BLaER1 (cell line): ENCODE data around the gene GALK2.

Experiments used
- H3K27ac ChIP-seq: shearing (Covaris generic); formaldehyde crosslinking; 2 replicates; pipeline ENCODE4 v1.8.1; 2022
- H3K27me3 ChIP-seq: shearing (Covaris generic); formaldehyde crosslinking; 2 replicates; pipeline ENCODE4 v1.8.1; 2022
- H3K36me3 ChIP-seq: shearing (Covaris generic); formaldehyde crosslinking; 2 replicates; pipeline ENCODE4 v1.8.1; 2022
- H3K4me1 ChIP-seq: shearing (Covaris generic); formaldehyde crosslinking; 2 replicates; pipeline ENCODE4 v1.8.1; 2022
- H3K4me2 ChIP-seq: shearing (Covaris generic); formaldehyde crosslinking; 2 replicates; pipeline ENCODE4 v1.8.1; 2022
- H3K4me3 ChIP-seq: shearing (Covaris generic); formaldehyde crosslinking; 2 replicates; pipeline ENCODE4 v1.8.1; 2022
- H3K9ac ChIP-seq: shearing (Covaris generic); formaldehyde crosslinking; 2 replicates; pipeline ENCODE4 v1.8.1; 2022
- H3K9me3 ChIP-seq: shearing (Covaris generic); formaldehyde crosslinking; 2 replicates; pipeline ENCODE4 v1.8.1; 2022
- H4K20me1 ChIP-seq: shearing (Covaris generic); formaldehyde crosslinking; 2 replicates; pipeline ENCODE4 v1.8.1; 2022
- Cebpa-rat ChIP-seq: shearing (Covaris generic); IDR thresholded peaks from 2 replicates; pipeline ENCODE4 v1.8.1; 2022

The GALK2 gene

DNA sequence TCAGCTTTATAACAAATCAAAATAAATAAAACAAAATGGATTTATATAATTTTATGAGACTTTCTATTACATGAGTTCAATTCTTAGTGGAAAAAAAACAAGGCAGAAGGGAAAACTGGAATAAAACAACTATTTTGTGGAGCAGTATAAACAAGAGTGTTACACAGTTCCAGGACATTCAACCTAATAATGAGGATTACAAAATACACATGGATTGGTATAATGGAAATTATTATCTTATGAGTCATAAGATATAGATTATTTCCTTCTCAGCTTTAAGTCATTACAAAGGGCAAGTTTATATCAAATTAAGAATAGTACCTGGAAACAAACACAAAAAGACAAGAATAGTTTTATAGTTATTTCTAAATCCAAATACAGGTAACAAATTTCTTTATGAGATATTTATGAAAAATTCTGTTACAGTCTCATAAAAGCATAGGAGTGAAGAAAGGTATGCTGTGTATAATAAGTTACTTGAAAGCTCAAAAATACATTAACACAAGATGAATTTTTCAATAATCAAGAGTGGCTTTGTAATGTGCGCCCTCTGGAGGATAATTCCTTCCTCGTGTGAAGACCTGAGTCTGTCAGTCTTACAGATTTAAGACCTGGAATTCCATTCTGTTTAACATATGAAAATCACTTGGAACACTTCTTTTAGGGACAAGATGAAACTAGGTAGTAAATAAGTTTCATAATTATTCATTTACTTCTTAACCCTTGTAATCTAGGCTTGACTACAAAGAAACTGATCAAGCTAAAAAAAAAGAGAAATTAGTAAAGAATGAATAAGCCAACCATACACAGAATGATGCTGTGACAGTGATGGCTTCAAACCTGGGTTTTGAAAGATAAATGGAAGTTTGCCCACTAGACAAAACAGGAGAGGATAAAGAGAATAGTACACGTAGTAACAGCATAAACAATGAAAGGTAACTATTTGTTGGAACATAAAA is 24.1 kb upstream of the GALK2 start:
- Histone ChIP-seq H3K9ac (no peak overlapping the region), H3K4me1 (peaks cover 24% of the 10 kb centered on the region), H3K4me3 (no peak overlapping the region), H3K36me3 (peaks cover 56% of the 10 kb centered on the region), H3K4me2 (peak overlapping the region; percentile 8; the same call in 1 of the 2 replicates), H4K20me1 (peaks cover 98% of the 10 kb centered on the region), H3K27me3 (no peaks in the 10 kb centered on the region), H3K27ac (no peak overlapping the region), H3K9me3 (no peaks in the 10 kb centered on the region)
- no peak for TF ChIP-seq Cebpa-rat

DNA sequence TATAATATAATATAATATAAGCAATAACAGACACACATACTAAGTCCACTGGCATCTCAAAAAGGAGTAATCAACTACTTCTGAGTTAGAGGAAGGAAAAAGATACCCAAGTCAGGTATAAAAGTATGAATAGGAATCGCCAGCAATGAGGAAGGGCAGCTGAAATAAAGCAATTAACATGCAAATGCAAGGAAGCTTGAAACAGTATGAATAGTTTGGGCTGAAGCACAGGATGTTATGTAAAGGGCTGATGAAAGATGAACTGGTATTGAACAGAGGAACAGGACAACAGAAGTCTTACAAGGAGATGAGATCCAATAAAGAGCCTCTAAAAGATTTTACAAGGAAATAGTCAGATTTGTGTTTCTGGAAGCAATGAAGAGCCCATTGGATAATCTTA is 21.7 kb upstream of the GALK2 start:
- no peak overlapping the region for H3K9ac ChIP-seq
- no peak overlapping the region for H3K27ac ChIP-seq
- peaks cover 36% of the 10 kb centered on the region for H3K36me3 ChIP-seq
- H3K4me3 ChIP-seq, result no peak overlapping the region
- H3K9me3 ChIP-seq, result no peaks in the 10 kb centered on the region
- H3K27me3 ChIP-seq, result no peaks in the 10 kb centered on the region
- H3K4me2 ChIP-seq, result no peak overlapping the region
- H4K20me1 ChIP-seq, result peaks cover 99% of the 10 kb centered on the region
- TF ChIP-seq Cebpa-rat, result no peak
- H3K4me1 ChIP-seq, result peaks cover 35% of the 10 kb centered on the region

DNA sequence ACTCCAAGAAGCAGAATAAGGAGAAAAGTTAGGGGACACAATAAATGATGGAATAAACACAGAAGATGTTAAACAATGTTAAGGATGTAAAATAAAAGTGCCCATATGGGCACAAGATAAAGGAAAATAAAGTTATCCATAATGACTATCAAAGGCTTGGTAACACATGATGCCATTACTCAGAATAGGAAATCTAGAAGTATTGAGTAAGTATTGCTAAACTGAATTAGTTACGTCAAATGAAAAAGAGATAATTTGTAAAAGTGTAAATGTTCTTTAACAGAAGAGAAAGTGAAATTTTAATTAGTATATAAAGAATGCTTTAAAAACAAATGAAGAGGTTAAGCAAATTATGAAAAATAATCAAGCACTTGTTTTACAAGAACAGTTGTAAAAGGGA is 21.3 kb upstream of the GALK2 start:
- Histone ChIP-seq H4K20me1 (peaks cover 99% of the 10 kb centered on the region), H3K9ac (no peak overlapping the region), H3K27me3 (no peaks in the 10 kb centered on the region), H3K27ac (no peak overlapping the region), H3K4me2 (no peak overlapping the region), H3K9me3 (no peaks in the 10 kb centered on the region), H3K4me3 (no peak overlapping the region), H3K4me1 (peaks cover 39% of the 10 kb centered on the region), H3K36me3 (peaks cover 32% of the 10 kb centered on the region)
- TF ChIP-seq Cebpa-rat, result no peak

DNA sequence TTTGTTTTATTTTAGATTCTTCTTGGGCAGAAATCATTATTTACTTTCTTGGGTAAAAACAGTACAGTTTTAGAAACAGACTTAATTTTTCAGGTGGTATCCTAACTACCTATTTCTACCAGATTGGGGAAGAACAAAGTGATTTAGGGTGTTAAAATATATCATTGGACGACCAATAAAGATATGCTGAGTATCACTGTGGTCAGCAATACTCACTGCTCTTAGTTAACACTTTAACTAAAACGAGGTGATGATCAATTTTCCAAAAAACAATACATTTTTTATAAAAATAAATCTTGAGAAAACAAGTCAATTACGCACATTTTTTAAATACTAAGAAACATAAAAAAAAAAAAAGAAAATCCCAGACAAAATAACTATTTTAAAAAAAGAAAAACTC is 18.2 kb upstream of the GALK2 start:
- H3K9ac ChIP-seq, result no peak overlapping the region
- H3K4me1 ChIP-seq, result peaks cover 47% of the 10 kb centered on the region
- peaks cover 85% of the 10 kb centered on the region for H4K20me1 ChIP-seq
- no peaks in the 10 kb centered on the region for H3K27me3 ChIP-seq
- H3K4me2 ChIP-seq, result no peak overlapping the region
- TF ChIP-seq Cebpa-rat, result no peak
- peaks cover 19% of the 10 kb centered on the region; the same call in 1 of the 2 replicates for H3K36me3 ChIP-seq
- H3K4me3 ChIP-seq, result no peak overlapping the region
- H3K27ac ChIP-seq, result no peak overlapping the region
- H3K9me3 ChIP-seq, result no peaks in the 10 kb centered on the region

DNA sequence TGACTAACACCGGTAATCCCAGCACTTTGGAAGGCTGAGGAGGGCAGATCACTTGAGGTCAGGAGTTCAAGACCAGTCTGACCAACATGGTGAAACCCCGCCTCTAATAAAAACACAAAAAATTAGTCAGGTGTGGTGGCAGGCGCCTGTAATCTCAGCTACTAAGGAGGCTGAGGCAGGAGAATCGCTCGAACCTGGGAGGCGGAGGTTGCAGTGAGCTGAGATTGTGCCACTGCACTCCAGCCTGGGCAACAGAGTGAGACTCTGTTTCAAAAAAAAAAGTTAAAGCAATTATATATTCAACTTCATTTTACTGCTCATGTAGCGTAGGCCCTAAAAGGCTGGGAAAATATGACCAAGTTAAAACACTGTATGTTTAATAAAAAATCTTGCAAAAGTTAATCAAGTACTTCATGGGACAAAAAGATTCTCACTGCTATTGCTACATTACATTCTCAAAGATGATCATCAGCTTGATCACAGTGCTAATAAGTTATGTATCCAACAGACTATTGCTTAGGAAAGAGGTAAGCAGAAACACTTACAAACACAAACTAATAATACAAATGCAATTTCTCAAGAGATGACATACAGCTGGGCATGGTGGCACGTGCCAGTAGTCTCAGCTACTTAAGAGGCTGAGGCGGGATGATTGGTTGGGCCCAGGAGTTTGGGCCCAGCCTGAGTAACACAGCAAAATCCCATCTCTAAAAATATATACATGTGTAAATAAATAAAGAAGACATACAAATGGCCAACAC is 17.3 kb upstream of the GALK2 start:
- no peak overlapping the region for H3K4me2 ChIP-seq
- no peaks in the 10 kb centered on the region for H3K9me3 ChIP-seq
- no peak overlapping the region for H3K27ac ChIP-seq
- H3K36me3 ChIP-seq, result peaks cover 19% of the 10 kb centered on the region; the same call in 1 of the 2 replicates
- TF ChIP-seq Cebpa-rat, result no peak
- H4K20me1 ChIP-seq, result peaks cover 76% of the 10 kb centered on the region
- no peak overlapping the region for H3K9ac ChIP-seq
- H3K4me3 ChIP-seq, result no peak overlapping the region
- H3K4me1 ChIP-seq, result peaks cover 47% of the 10 kb centered on the region
- H3K27me3 ChIP-seq, result no peaks in the 10 kb centered on the region

DNA sequence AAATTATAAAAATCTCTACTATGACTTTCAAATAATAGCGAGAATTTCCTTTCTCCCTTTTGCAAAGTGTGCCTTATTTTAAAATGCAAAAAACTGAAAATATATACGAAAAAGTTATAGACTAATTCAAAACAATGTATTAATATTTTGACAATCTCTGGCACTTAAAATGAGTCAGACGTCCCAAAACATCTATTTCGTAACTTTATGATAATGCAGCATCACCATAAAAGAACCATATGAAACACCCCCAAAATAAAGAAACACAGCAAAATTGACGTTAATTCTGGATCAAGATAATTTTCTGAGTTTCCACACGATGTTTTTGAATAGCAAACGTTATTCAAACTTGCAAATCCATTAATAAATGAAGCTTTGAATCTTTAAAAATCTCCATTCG is 15.7 kb upstream of the GALK2 start:
- peaks cover 40% of the 10 kb centered on the region for H3K4me1 ChIP-seq
- H3K27me3 ChIP-seq, result no peaks in the 10 kb centered on the region
- TF ChIP-seq Cebpa-rat, result no peak
- H3K9me3 ChIP-seq, result no peaks in the 10 kb centered on the region
- H3K9ac ChIP-seq, result peak overlapping the region; percentile 98
- H4K20me1 ChIP-seq, result peaks cover 59% of the 10 kb centered on the region
- peak overlapping the region; percentile 97 for H3K4me3 ChIP-seq
- H3K4me2 ChIP-seq, result peak overlapping the region; percentile 73
- H3K27ac ChIP-seq, result peak overlapping the region; percentile 94
- H3K36me3 ChIP-seq, result peaks cover 15% of the 10 kb centered on the region; the same call in 1 of the 2 replicates

DNA sequence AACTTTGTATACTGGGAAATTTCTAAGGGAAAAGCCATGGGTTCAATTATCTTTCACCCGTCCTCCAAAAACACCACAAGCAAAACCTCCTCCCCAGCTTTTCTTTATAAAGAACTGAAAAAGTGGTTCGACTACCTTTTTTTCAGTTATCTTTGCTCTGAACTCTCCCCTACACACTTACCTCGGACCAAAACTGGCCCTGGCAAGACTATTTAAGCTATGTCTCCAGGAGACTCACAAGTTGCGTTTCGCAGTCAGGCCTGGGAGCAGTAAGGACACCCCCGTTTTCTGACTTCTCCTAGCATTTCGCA is 15.3 kb upstream of the GALK2 start:
- TF ChIP-seq Cebpa-rat, result no peak
- H3K27me3 ChIP-seq, result no peaks in the 10 kb centered on the region
- H3K9me3 ChIP-seq, result no peaks in the 10 kb centered on the region
- H4K20me1 ChIP-seq, result peaks cover 55% of the 10 kb centered on the region
- H3K4me1 ChIP-seq, result peaks cover 40% of the 10 kb centered on the region
- H3K4me2 ChIP-seq, result peak overlapping the region; percentile 73
- peak overlapping the region; percentile 97 for H3K4me3 ChIP-seq
- H3K27ac ChIP-seq, result peak overlapping the region; percentile 94
- peak overlapping the region; percentile 98 for H3K9ac ChIP-seq
- peaks cover 11% of the 10 kb centered on the region; the same call in 1 of the 2 replicates for H3K36me3 ChIP-seq

DNA sequence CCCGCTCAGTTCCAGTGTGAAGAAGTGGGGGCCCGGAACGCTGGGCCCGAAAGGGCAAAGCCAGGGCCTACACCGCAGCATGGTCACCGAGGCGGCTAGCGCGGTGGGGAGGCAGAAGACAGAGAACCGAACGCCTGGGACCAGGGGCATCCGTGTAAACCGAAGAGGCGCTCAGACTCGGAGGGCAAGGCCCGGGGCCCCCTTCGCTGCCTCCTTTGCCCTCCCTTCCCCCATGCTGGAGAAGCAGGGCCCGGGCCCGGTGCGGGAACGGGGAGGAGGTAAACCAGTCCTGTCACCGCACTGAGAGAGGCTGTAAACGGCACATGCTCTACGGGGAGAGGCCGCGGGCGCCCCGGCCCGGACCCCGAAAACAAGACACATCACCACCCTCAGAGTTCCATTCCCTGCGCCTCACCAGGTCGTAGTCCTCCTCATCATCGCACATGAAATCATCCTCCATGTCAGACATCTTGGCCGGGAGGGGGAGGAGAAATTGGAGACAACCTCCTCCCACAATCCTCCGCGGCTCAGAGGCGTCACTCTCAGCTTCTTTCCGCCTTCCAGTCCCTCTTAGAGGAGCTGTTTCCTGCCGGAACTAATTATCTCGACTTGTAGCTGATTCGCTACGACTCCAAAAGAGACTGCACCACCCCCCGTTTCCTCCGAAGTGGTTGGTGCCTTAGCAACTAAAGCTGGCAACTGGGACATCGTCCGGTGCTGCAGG is 14.8 kb upstream of the GALK2 start, which contains the start of gene COPS2:
Gene COPS2 (minus strand): TSS at position 490 of the 724 bp plus-strand sequence. CDS start 21 bp downstream, at position 469.
- no peaks in the 10 kb centered on the region for H3K9me3 ChIP-seq
- H4K20me1 ChIP-seq, result peaks cover 50% of the 10 kb centered on the region
- peak within 1 kb of the TSS; percentile 98 for H3K9ac ChIP-seq
- peaks cover 40% of the 10 kb centered on the region for H3K4me1 ChIP-seq
- peak within 1 kb of the TSS; percentile 97 for H3K4me3 ChIP-seq
- peak within 1 kb of the TSS; percentile 94 for H3K27ac ChIP-seq
- no peaks in the 10 kb centered on the region for H3K27me3 ChIP-seq
- H3K4me2 ChIP-seq, result peak within 1 kb of the TSS; percentile 86
- H3K36me3 ChIP-seq, result peaks cover 9% of the 10 kb centered on the region; the same call in 1 of the 2 replicates
- no peak for TF ChIP-seq Cebpa-rat

DNA sequence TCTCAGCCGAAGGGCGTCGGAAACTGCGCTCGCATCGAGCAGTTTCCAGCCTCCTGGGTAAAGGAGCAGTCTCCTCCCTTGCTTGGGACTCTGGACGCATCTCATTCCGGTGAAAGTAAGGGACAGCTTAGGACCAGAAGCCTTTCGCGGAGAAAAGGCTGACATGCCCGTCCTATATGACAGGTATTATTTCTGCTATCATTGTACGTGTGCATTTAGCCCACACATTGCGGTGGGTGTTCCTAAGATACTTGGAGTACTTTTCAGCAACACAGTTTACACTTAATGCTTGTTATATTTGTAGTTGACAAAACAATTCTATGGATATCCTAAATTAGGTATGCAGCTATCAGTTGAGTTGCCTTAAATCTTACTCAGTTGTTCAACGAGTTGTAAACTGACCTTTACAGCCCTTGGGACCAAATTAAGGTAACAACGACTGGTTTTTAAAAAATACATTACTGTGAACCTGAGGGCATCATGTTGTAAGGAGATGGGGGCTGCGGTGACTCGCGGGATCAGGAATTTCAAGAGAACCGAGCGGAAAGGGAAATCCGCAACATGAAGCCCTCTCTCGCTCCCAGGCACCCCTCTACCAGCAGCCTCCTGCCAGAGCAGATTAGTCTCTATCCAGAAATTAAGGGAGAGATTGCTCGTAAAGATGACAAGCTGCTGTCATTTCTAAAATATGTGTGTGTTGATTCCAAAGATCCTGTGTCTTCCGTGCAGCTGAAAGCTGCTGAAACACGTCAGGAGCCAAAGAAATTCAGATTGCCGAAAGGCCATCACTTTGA is 14.0 kb upstream of the GALK2 start:
- no peak for TF ChIP-seq Cebpa-rat
- Histone ChIP-seq H3K4me3 (peak overlapping the region; percentile 97), H3K9ac (peak overlapping the region; percentile 98), H3K9me3 (no peaks in the 10 kb centered on the region), H3K4me1 (peaks cover 40% of the 10 kb centered on the region), H4K20me1 (peaks cover 43% of the 10 kb centered on the region), H3K4me2 (peak overlapping the region; percentile 86), H3K27ac (no peak overlapping the region), H3K27me3 (no peaks in the 10 kb centered on the region), H3K36me3 (peaks cover 2% of the 10 kb centered on the region; the same call in 1 of the 2 replicates)
